Activated CD4-positive, alpha-beta T cell treated with anti-CD3 and anti-CD28 coated beads, Interleukin-2, Interleukin-4, amounts not matched to agents 100 ng/mL and 50 ng/mL, durations not matched to agents 16 hours and 8 hours (primary cell): Measurements from ENCODE around the gene FAM131A.

ENCODE experiments used
- DNase-seq: peaks from one replicate; pipeline ENCODE4 v3.0.0-alpha.2; 2020; ENCODE audit warnings: low spot score

The FAM131A gene

GRCh38 chr3:184341925-184342324 is 4.5 kb downstream of the FAM131A start:
- DNase-seq: no peak

GRCh38 chr3:184343200-184343876 is 5.9 kb downstream of the FAM131A start:
- DNase-seq: no peak

GRCh38 chr3:184344579-184345316 is 7.3 kb downstream of the FAM131A start:
- DNase-seq: no peak

GRCh38 chr3:184345317-184346144 is 8.1 kb downstream of the FAM131A start:
- no peak for DNase-seq

- DNase-seq: no peak
These were observed 9.2 kb downstream of the FAM131A start for GRCh38 chr3:184346480-184347190.

GRCh38 chr3:184347321-184348056 is 10.1 kb downstream of the FAM131A start:
- DNase-seq: no peak

- DNase-seq: no peak
These were observed 10.6 kb downstream of the FAM131A start for GRCh38 chr3:184348057-184348382.

GRCh38 chr3:184349563-184350470 is 12.4 kb downstream of the FAM131A start:
- DNase-seq: no peak

- no peak for DNase-seq
These were observed 13.2 kb downstream of the FAM131A start for GRCh38 chr3:184350618-184351017.

GRCh38 chr3:184351511-184352148 is 14.2 kb downstream of the FAM131A start:
- no peak for DNase-seq

- no peak for DNase-seq
These were observed 14.9 kb downstream of the FAM131A start for GRCh38 chr3:184352149-184352785.

- DNase-seq: no peak
These were observed 15.6 kb downstream of the FAM131A start for GRCh38 chr3:184352897-184353545.

GRCh38 chr3:184353546-184353941 is 16.1 kb downstream of the FAM131A start:
- DNase-seq: no peak

- peak; percentile 57 for DNase-seq
These were observed 16.8 kb downstream of the FAM131A start for GRCh38 chr3:184354121-184354728.

- no peak for DNase-seq
These were observed 17.4 kb downstream of the FAM131A start for GRCh38 chr3:184354754-184355153.

- DNase-seq: no peak
These were observed 18.1 kb downstream of the FAM131A start for GRCh38 chr3:184355261-184356040.

- DNase-seq: no peak
These were observed 20.1 kb downstream of the FAM131A start for GRCh38 chr3:184357248-184358123.
